ENCODE results near the gene ARID1B. TPM values are rescaled to one million over a fixed set of nuclear protein-coding genes. Genes with fewer than 3 reads are reported as not detected.

Gene ARID1B
- total RNA-seq, 1 experiment from 2014 or later, result 58.8 TPM

DNA sequence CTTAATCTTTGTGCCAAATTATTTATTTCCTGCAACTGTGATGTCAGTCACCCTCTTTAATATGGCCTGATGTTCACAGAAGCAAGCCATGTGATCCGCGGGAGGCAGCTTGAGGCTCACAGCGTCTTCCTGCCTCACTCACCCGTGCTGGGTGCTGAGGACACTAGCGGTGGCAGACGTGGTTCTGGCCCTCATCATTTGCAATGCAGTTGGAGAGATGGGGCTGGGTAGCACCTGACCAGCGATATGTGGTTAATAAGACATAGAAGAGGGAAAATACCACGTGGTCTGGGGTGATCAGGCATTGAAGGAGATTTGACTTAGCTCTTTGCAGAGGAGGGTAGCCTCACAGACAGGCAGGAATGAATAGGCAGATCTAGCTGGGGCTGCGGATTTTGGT, 281.4 kb downstream of the ARID1B start:
- POLR2A ChIA-PET, result no interaction called here
- Mint-ChIP-seq H3K27me3 (ENCODE audit: insufficient read depth, unreplicated experiment) (no peaks in the 10 kb centered on the region), H3K36me3 (ENCODE audit: insufficient read depth, unreplicated experiment) (peaks cover 12% of the 10 kb centered on the region), H3K4me3 (ENCODE audit: unreplicated experiment) (no peak overlapping the region), H3K27ac (ENCODE audit: unreplicated experiment) (no peak overlapping the region), H3K9me3 (ENCODE audit: unreplicated experiment) (no peaks in the 10 kb centered on the region), H3K4me1 (ENCODE audit: low read depth, unreplicated experiment) (peaks cover 6% of the 10 kb centered on the region)
- Histone ChIP-seq H3K4me3 (ENCODE audit: low read depth, low read length) (no peak overlapping the region), H3K4me1 (0 out of 2 replicates have a peak, but pooled peaks cover 8% of the 10 kb centered on the region), H3K9me3 (no peaks in the 10 kb centered on the region), H3K27me3 (replicated peaks; ENCODE audit: control insufficient read depth, insufficient read depth, low read length) (no peaks in the 10 kb centered on the region), H3K36me3 (ENCODE audit: control insufficient read depth, insufficient read depth, low read length) (no peaks in the 10 kb centered on the region)
- CTCF ChIA-PET, result no interaction called here
- DNase-seq, result no peak
- TF ChIP-seq, protein P1, sequence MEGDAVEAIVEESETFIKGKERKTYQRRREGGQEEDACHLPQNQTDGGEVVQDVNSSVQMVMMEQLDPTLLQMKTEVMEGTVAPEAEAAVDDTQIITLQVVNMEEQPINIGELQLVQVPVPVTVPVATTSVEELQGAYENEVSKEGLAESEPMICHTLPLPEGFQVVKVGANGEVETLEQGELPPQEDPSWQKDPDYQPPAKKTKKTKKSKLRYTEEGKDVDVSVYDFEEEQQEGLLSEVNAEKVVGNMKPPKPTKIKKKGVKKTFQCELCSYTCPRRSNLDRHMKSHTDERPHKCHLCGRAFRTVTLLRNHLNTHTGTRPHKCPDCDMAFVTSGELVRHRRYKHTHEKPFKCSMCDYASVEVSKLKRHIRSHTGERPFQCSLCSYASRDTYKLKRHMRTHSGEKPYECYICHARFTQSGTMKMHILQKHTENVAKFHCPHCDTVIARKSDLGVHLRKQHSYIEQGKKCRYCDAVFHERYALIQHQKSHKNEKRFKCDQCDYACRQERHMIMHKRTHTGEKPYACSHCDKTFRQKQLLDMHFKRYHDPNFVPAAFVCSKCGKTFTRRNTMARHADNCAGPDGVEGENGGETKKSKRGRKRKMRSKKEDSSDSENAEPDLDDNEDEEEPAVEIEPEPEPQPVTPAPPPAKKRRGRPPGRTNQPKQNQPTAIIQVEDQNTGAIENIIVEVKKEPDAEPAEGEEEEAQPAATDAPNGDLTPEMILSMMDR (IDR thresholded peaks at IDR 0.05; ENCODE audit: insufficient read depth in 1 of 2, low read depth in 1 of 2, low read length in 1 of 2, severe bottlenecking in 1 of 2, unreplicated experiment in 1 of 2), result no peak
- no TSS peak for BruUV-seq (replicated peaks)
- intact Hi-C loops (cut with micrococcal nuclease; ENCODE audit: unreplicated experiment), result no loop called here

- TF ChIP-seq, protein P1 (IDR thresholded peaks at IDR 0.05; ENCODE audit: insufficient read depth in 1 of 2, low read depth in 1 of 2, low read length in 1 of 2, severe bottlenecking in 1 of 2, unreplicated experiment in 1 of 2), result no peak
- CTCF ChIA-PET, result no interaction called here
- intact Hi-C loops (cut with micrococcal nuclease; ENCODE audit: unreplicated experiment), result no loop called here
- H3K36me3 ChIP-seq (ENCODE audit: control insufficient read depth, insufficient read depth, low read length), result no peaks in the 10 kb centered on the region
- H3K4me3 ChIP-seq (ENCODE audit: low read depth, low read length), result no peak overlapping the region
- DNase-seq, result no peak
- H3K4me1 Mint-ChIP-seq (ENCODE audit: low read depth, unreplicated experiment), result peaks cover 7% of the 10 kb centered on the region
- POLR2A ChIA-PET, result no interaction called here
- no peak overlapping the region for H3K4me3 Mint-ChIP-seq (ENCODE audit: unreplicated experiment)
- 0 out of 2 replicates have a peak, but pooled peaks cover 12% of the 10 kb centered on the region for H3K4me1 ChIP-seq
- no peaks in the 10 kb centered on the region for H3K9me3 Mint-ChIP-seq (ENCODE audit: unreplicated experiment)
- H3K9me3 ChIP-seq, result no peaks in the 10 kb centered on the region
- H3K27me3 ChIP-seq (replicated peaks; ENCODE audit: control insufficient read depth, insufficient read depth, low read length), result no peaks in the 10 kb centered on the region
- BruUV-seq (replicated peaks), result no TSS peak
- H3K36me3 Mint-ChIP-seq (ENCODE audit: insufficient read depth, unreplicated experiment), result peaks cover 12% of the 10 kb centered on the region
- H3K27me3 Mint-ChIP-seq (ENCODE audit: insufficient read depth, unreplicated experiment), result no peaks in the 10 kb centered on the region
- no peak overlapping the region for H3K27ac Mint-ChIP-seq (ENCODE audit: unreplicated experiment)
Measured at GRCh38 chr6:157059781-157060180, 282.6 kb downstream of the ARID1B start.

GRCh38 chr6:157060440-157060952, 283.3 kb downstream of the ARID1B start:
- no peak overlapping the region for H3K27ac Mint-ChIP-seq (ENCODE audit: unreplicated experiment)
- CTCF ChIA-PET, result no interaction called here
- no peaks in the 10 kb centered on the region for H3K27me3 Mint-ChIP-seq (ENCODE audit: insufficient read depth, unreplicated experiment)
- no peak overlapping the region for H3K4me3 ChIP-seq (ENCODE audit: low read depth, low read length)
- TF ChIP-seq, protein P1 (IDR thresholded peaks at IDR 0.05; ENCODE audit: insufficient read depth in 1 of 2, low read depth in 1 of 2, low read length in 1 of 2, severe bottlenecking in 1 of 2, unreplicated experiment in 1 of 2), result no peak
- 0 out of 2 replicates have a peak, but pooled peaks cover 12% of the 10 kb centered on the region for H3K4me1 ChIP-seq
- H3K4me1 Mint-ChIP-seq (ENCODE audit: low read depth, unreplicated experiment), result peaks cover 7% of the 10 kb centered on the region
- H3K36me3 ChIP-seq (ENCODE audit: control insufficient read depth, insufficient read depth, low read length), result no peaks in the 10 kb centered on the region
- POLR2A ChIA-PET, result no interaction called here
- H3K4me3 Mint-ChIP-seq (ENCODE audit: unreplicated experiment), result no peak overlapping the region
- H3K36me3 Mint-ChIP-seq (ENCODE audit: insufficient read depth, unreplicated experiment), result peaks cover 12% of the 10 kb centered on the region
- no TSS peak for BruUV-seq (replicated peaks)
- DNase-seq, result no peak
- H3K27me3 ChIP-seq (replicated peaks; ENCODE audit: control insufficient read depth, insufficient read depth, low read length), result no peaks in the 10 kb centered on the region
- no peaks in the 10 kb centered on the region for H3K9me3 Mint-ChIP-seq (ENCODE audit: unreplicated experiment)
- H3K9me3 ChIP-seq, result no peaks in the 10 kb centered on the region
- intact Hi-C loops (cut with micrococcal nuclease; ENCODE audit: unreplicated experiment), result no loop called here

Data from Caco-2 (cell line).